DND-41 (cell line): Measurements from ENCODE around the gene PDCD4.

Source experiments
- EZH2 ChIP-seq: IDR thresholded peaks from 3 replicates; pipeline ENCODE4 v1.6.1; 2012; ENCODE audit warnings: borderline replicate concordance, low read depth, mild to moderate bottlenecking, moderate library complexity, low read length, inconsistent platforms; ENCODE audit not compliant: severe bottlenecking
- TF ChIP-seq, protein P1 (sequence below): IDR thresholded peaks from 2 replicates; pipeline ENCODE4 v1.5.1; 2012; ENCODE audit warnings: borderline replicate concordance, low read length, moderate library complexity, mild to moderate bottlenecking; ENCODE audit not compliant: poor library complexity, severe bottlenecking; ENCODE audit errors: extremely low read depth

DNA sequence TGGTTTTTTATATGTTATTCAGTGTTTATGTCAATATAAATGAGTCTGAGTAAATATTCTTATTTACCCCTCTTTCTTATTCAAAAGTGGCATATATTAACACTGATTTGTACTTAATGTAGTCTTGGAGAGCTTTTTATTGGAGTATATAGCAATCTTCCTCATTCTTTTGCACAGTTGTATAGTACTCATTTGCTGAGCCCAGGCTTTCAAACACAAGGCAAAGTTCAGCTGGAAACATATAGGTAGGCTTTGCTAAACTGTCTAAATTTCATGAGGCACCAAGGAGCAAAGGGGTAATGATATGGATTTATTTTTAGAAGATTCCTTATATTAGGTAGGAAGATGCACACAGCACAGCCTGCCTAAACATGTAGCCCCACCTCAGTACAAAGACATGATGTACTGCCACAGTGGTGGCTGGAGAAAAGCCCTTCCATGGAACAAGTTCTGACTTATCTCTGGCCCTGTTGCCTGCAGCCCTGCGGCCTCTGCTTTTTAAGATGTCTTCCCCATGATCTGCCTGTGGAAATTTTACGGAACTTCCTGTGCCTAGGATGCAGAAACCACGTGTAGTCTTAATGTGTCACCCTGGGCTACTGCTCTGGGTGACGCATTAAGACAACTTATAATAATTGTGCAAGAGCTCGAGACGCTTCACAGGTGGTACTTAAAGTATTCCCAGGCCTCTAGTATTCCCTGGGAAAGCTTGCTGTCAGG lies 9.6 kb upstream of the PDCD4 start:
- TF ChIP-seq, protein P1, sequence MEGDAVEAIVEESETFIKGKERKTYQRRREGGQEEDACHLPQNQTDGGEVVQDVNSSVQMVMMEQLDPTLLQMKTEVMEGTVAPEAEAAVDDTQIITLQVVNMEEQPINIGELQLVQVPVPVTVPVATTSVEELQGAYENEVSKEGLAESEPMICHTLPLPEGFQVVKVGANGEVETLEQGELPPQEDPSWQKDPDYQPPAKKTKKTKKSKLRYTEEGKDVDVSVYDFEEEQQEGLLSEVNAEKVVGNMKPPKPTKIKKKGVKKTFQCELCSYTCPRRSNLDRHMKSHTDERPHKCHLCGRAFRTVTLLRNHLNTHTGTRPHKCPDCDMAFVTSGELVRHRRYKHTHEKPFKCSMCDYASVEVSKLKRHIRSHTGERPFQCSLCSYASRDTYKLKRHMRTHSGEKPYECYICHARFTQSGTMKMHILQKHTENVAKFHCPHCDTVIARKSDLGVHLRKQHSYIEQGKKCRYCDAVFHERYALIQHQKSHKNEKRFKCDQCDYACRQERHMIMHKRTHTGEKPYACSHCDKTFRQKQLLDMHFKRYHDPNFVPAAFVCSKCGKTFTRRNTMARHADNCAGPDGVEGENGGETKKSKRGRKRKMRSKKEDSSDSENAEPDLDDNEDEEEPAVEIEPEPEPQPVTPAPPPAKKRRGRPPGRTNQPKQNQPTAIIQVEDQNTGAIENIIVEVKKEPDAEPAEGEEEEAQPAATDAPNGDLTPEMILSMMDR = no peak
- TF ChIP-seq EZH2 = no peak
